Stimulated activated CD4-positive, alpha-beta T cell treated with anti-CD3 and anti-CD28 coated beads, Interleukin-1b, Interleukin-23, amount 100 ng/mL, for 48 hours (primary cell): ENCODE data around the gene CDC42EP4.
A peak's percentile ranks its signal among the peaks of the same experiment; 100 is the strongest.
"Not testable (repeated sequence)": the region's sequence is repeated elsewhere in the genome, so short reads cannot be mapped to it uniquely, and the experiment has no call there.

Source experiments
- DNase-seq: peaks from one replicate; pipeline ENCODE4 v3.0.0-alpha.2; 2020

CDC42EP4 gene

GRCh38 chr17:73274490-73274889 is 37.3 kb downstream of the CDC42EP4 start:
- no peak for DNase-seq

- DNase-seq: no peak
Observed at GRCh38 chr17:73272906-73273218, 38.9 kb downstream of the CDC42EP4 start.

GRCh38 chr17:73271072-73271471 is 40.7 kb downstream of the CDC42EP4 start:
- DNase-seq: no peak

- no peak for DNase-seq
Observed at GRCh38 chr17:73269791-73270190, 42.0 kb downstream of the CDC42EP4 start.

GRCh38 chr17:73269329-73269615 is 42.5 kb downstream of the CDC42EP4 start:
- no peak for DNase-seq

GRCh38 chr17:73268582-73269328 is 43.0 kb downstream of the CDC42EP4 start:
- no peak for DNase-seq

GRCh38 chr17:73267648-73268537 is 43.9 kb downstream of the CDC42EP4 start:
- DNase-seq: no peak

GRCh38 chr17:73266796-73267195 is 45.0 kb downstream of the CDC42EP4 start:
- DNase-seq: no peak

- no peak for DNase-seq
Observed at GRCh38 chr17:73265646-73266640, 45.9 kb downstream of the CDC42EP4 start.

GRCh38 chr17:73264448-73264847 is 47.4 kb downstream of the CDC42EP4 start:
- DNase-seq: not testable (repeated sequence)

GRCh38 chr17:73262676-73263642 is 48.8 kb downstream of the CDC42EP4 start:
- no peak for DNase-seq

- no peak for DNase-seq
Observed at GRCh38 chr17:73261952-73262675, 49.7 kb downstream of the CDC42EP4 start.

- DNase-seq: no peak
Observed at GRCh38 chr17:73261617-73261951, 50.2 kb downstream of the CDC42EP4 start, which contains the start of gene CPSF4L. Gene CPSF4L (minus strand): TSS chr17:73261880. CDS start chr17:73261818, 62 bp downstream.

GRCh38 chr17:73257516-73257915 is 54.3 kb downstream of the CDC42EP4 start:
- DNase-seq: no peak

- DNase-seq: no peak
Observed at GRCh38 chr17:73256220-73256619, 55.6 kb downstream of the CDC42EP4 start.

GRCh38 chr17:73255671-73256181 is 56.1 kb downstream of the CDC42EP4 start:
- DNase-seq: peak; percentile 45

- DNase-seq: no peak
Observed at GRCh38 chr17:73251871-73252270, 59.9 kb downstream of the CDC42EP4 start.

GRCh38 chr17:73250851-73251640 is 60.8 kb downstream of the CDC42EP4 start:
- no peak for DNase-seq

GRCh38 chr17:73249700-73250099 is 62.1 kb downstream of the CDC42EP4 start:
- no peak for DNase-seq

- DNase-seq: no peak
Observed at GRCh38 chr17:73248532-73248931, 63.3 kb downstream of the CDC42EP4 start.
